Cardiac muscle cell (in vitro differentiated cells and primary cell): ENCODE measurements around the gene AAMDC. TPM values are rescaled to one million over a fixed set of nuclear protein-coding genes. Genes with fewer than 3 reads are reported as not detected.
"Not testable (repeated sequence)": the region's sequence is repeated elsewhere in the genome, so short reads cannot be mapped to it uniquely, and the experiment has no call there.

Source experiments
- DNase-seq, 2 donors: peaks; one replicate each; pipeline versions ENCODE4 v3.0.0 to v3.0.0-alpha.2; 2010 to 2017; ENCODE audit warnings: low read depth in 1 of 2, low spot score in 1 of 2
- H3K27ac ChIP-seq: fragments of 200-600 bp; sonication (generic); 2 replicates; pipeline ENCODE4 v1.5.1; 2016
- H3K27me3 ChIP-seq: fragments of 200-600 bp; sonication (generic); 2 replicates; pipeline ENCODE4 v1.6.0; 2016; ENCODE audit warnings: control low read depth
- H3K36me3 ChIP-seq: fragments of 200-600 bp; sonication (generic); 2 replicates; pipeline ENCODE4 v1.5.1; 2016; ENCODE audit warnings: control low read depth
- H3K4me1 ChIP-seq: fragments of 200-600 bp; sonication (generic); 2 replicates; pipeline ENCODE4 v1.8.1; 2017; ENCODE audit warnings: low read depth, mild to moderate bottlenecking, mixed run types
- H3K4me3 ChIP-seq: fragments of 200-600 bp; sonication (generic); 2 replicates; pipeline ENCODE4 v1.5.1; 2016; ENCODE audit warnings: mild to moderate bottlenecking
- H3K9me3 ChIP-seq: fragments of 200-600 bp; sonication (generic); 2 replicates; pipeline ENCODE4 v1.5.1; 2017; ENCODE audit warnings: low read depth, mild to moderate bottlenecking, control low read depth
- polyA plus RNA-seq: library from polyadenylated mRNA; unstranded; fragments of >200 nt; fragmentation: Nextera tagmentation; extraction: Ambion mirVana; gene quantifications from 2 replicates; pipeline ENCODE4 v1.2.1, GENCODE V29; 2016
- total RNA-seq: library from RNA; depleted of rRNA; stranded (reverse); fragments of >200 nt; gene quantifications from 2 replicates; pipeline ENCODE4 v1.2.3, GENCODE V29; 2016

The AAMDC gene
- total and polyA plus RNA-seq, 2 experiments from 2014 or later: 74.5 to 157 TPM

GRCh38 chr11:77914307-77914791, 93.4 kb downstream of the AAMDC start:
- not testable (repeated sequence) for H3K27me3 ChIP-seq, H3K4me3 ChIP-seq, H3K4me1 ChIP-seq, H3K27ac ChIP-seq, H3K9me3 ChIP-seq, H3K36me3 ChIP-seq
- DNase-seq: peak in 1 of 2 donors; percentile 79

- H3K27ac ChIP-seq, H3K9me3 ChIP-seq, H3K27me3 ChIP-seq, H3K36me3 ChIP-seq, DNase-seq, H3K4me3 ChIP-seq, H3K4me1 ChIP-seq: not testable (repeated sequence)
Observed at GRCh38 chr11:77917713-77918112, 96.8 kb downstream of the AAMDC start.

Other genes starting within 250 kb of the AAMDC start
- gene AQP11, start 231.2 kb upstream of the AAMDC start, total RNA-seq: 3.0 and 4.3 TPM in 2 replicates
- 2.7 and 5.1 TPM in 2 replicates for gene AQP11, start 231.2 kb upstream of the AAMDC start, polyA plus RNA-seq
- 122 and 152 TPM in 2 replicates for gene CLNS1A, start 183.3 kb upstream of the AAMDC start, total RNA-seq
- 122 and 142 TPM in 2 replicates for gene CLNS1A, start 183.3 kb upstream of the AAMDC start, polyA plus RNA-seq
- 47.0 and 81.7 TPM in 2 replicates for gene RSF1, start 422 bp upstream of the AAMDC start, total RNA-seq
- gene RSF1, start 422 bp upstream of the AAMDC start, polyA plus RNA-seq: 68.9 and 117 TPM in 2 replicates
- 27.4 and 30.5 TPM in 2 replicates for gene INTS4, start 173.5 kb downstream of the AAMDC start, total RNA-seq
- 29.4 and 31.4 TPM in 2 replicates for gene INTS4, start 173.5 kb downstream of the AAMDC start, polyA plus RNA-seq
- gene KCTD14, start 202.1 kb downstream of the AAMDC start, total RNA-seq: 0.45 and 0.81 TPM in 2 replicates
- 0.23 and 0.96 TPM in 2 replicates for gene KCTD14, start 202.1 kb downstream of the AAMDC start, polyA plus RNA-seq
- gene THRSP, start 242.7 kb downstream of the AAMDC start, total RNA-seq: not detected in 2 replicates
- 0.44 TPM in 1 of 2 replicates, not detected in the other for gene THRSP, start 242.7 kb downstream of the AAMDC start, polyA plus RNA-seq